PC-3 (cell line): Measurements from ENCODE around the gene AUTS2. TPM values are rescaled to one million over a fixed set of nuclear protein-coding genes. Genes with fewer than 3 reads are reported as not detected.

ENCODE experiments used
- ATAC-seq: fragments of 200-7000 bp; cut with Tn5 transposase; 2 replicates; pipeline ENCODE4 v1.9.1; 2020; ENCODE audit warnings: mild to moderate bottlenecking, moderate library complexity
- BruUV-seq: library from RNA; stranded (reverse); fragments of 400-500 nt; replicated peaks from 2 replicates; lab custom pipeline; 2021; lab: Mats Ljungman, UMichigan
- CTCF ChIA-PET: fragments of 300-600 bp; sonication (Branson Sonifier 250); formaldehyde crosslinking; loops from one replicate; lab custom pipeline; 2022; ENCODE audit warnings: antibody characterized with exemption; lab: Charles Lee
- POLR2A ChIA-PET: fragments of 300-600 bp; sonication (Branson Sonifier 250); formaldehyde crosslinking; loops from one replicate; lab custom pipeline; 2022; ENCODE audit warnings: antibody characterized with exemption; ENCODE audit not compliant: unreplicated experiment; lab: Charles Lee
- DNase-seq: peaks from one replicate; pipeline ENCODE4 v3.0.0-alpha.2; 2015
- H2AFZ ChIP-seq: fragments of 300-600 bp; sonication (generic); 2 replicates; pipeline ENCODE4 v1.6.0; 2016; ENCODE audit warnings: antibody characterized with exemption, low read length
- H3F3A ChIP-seq: fragments of 300-600 bp; sonication (generic); one replicate; pipeline ENCODE4 v1.6.0; 2017; ENCODE audit warnings: antibody characterized with exemption, low read length, control low read depth, mild to moderate bottlenecking; ENCODE audit not compliant: unreplicated experiment
- H3K27ac ChIP-seq: fragments of 300-600 bp; sonication (generic); 2 replicates; pipeline ENCODE4 v1.5.1; 2016; ENCODE audit warnings: mild to moderate bottlenecking, low read length
- H3K27me3 ChIP-seq: fragments of 300-600 bp; sonication (generic); 2 replicates; pipeline ENCODE4 v1.6.1; 2016; ENCODE audit warnings: low read length, mixed read lengths
- H3K36me3 ChIP-seq: fragments of 300-600 bp; sonication (generic); 2 replicates; pipeline ENCODE4 v1.6.1; 2016; ENCODE audit warnings: low read depth, mixed run types, low read length, mixed read lengths
- H3K4me1 ChIP-seq: fragments of 300-600 bp; sonication (generic); 2 replicates; pipeline ENCODE4 v1.5.1; 2016; ENCODE audit warnings: low read length; ENCODE audit not compliant: insufficient read depth
- H3K4me2 ChIP-seq: fragments of 300-600 bp; sonication (generic); 2 replicates; pipeline ENCODE4 v1.6.0; 2016; ENCODE audit warnings: low read length
- H3K4me3 ChIP-seq: fragments of 300-600 bp; sonication (generic); 2 replicates; pipeline ENCODE4 v1.5.1; 2016; ENCODE audit warnings: mild to moderate bottlenecking, low read length, mixed read lengths
- H3K79me2 ChIP-seq: fragments of 300-600 bp; sonication (generic); 2 replicates; pipeline ENCODE4 v1.6.1; 2017; ENCODE audit warnings: low read length, mixed read lengths
- H3K9ac ChIP-seq: fragments of 300-600 bp; sonication (generic); 2 replicates; pipeline ENCODE4 v1.6.0; 2016; ENCODE audit warnings: mild to moderate bottlenecking, low read length
- H3K9me2 ChIP-seq: fragments of 300-600 bp; sonication (generic); replicated peaks from 2 replicates; pipeline ENCODE4 v1.6.1; 2016; ENCODE audit warnings: mixed run types, low read length, mixed read lengths
- H3K9me3 ChIP-seq: fragments of 300-600 bp; sonication (generic); 2 replicates; pipeline ENCODE4 v1.6.1; 2016; ENCODE audit warnings: low read length, mixed read lengths
- H4K20me1 ChIP-seq: fragments of 300-600 bp; sonication (generic); 2 replicates; pipeline ENCODE4 v1.6.1; 2016; ENCODE audit warnings: low read length, mixed read lengths
- EZH2 ChIP-seq: fragments of 300-600 bp; sonication (generic); IDR thresholded peaks from one replicate; pipeline ENCODE4 v1.6.1; 2017; ENCODE audit warnings: antibody characterized with exemption, mild to moderate bottlenecking, low read length; ENCODE audit not compliant: unreplicated experiment
- EZH2phosphoT487 ChIP-seq: fragments of 300-600 bp; sonication (generic); IDR thresholded peaks from 2 replicates; pipeline ENCODE4 v1.6.1; 2018; ENCODE audit warnings: mild to moderate bottlenecking, antibody characterized with exemption, low read length, borderline replicate concordance
- intact Hi-C: fragments of 100-400 bp; cut with micrococcal nuclease; formaldehyde crosslinking; loops from 2 replicates; pipeline ENCODE4 v1.9.0; 2023
- total RNA-seq: library from RNA; depleted of rRNA; stranded (reverse); fragments of >200 nt; gene quantifications from 2 replicates; pipeline ENCODE4 v1.2.3, GENCODE V29; 2014
- TF ChIP-seq, protein P1 (sequence below): fragments of 300-600 bp; sonication (generic); conservative IDR thresholded peaks from 2 replicates; pipeline ENCODE4 v1.5.1; 2017; ENCODE audit warnings: antibody characterized with exemption, low read depth, mild to moderate bottlenecking, low read length

AUTS2 gene
- total RNA-seq, 1 experiment from 2014 or later = not detected

DNA sequence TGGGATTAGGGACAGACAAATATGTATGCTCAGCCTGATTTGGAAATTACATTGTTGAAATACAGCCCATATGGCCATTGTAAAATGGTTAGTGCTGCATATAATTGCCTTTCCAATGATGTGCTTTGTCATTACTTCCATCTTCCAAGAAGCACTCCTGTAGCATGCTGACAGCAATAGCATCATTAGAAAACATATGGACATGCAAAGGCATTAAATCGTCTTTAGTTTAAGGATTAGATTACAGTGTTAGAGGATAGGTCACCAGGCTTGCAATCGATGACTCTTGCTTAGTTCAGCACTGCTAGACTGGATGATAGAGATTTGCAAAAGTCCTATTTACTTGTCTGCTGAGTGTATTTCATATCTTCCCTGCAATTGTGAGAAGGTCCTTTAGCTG lies 17.4 kb downstream of the AUTS2 start:
- DNase-seq = no peak
- H3K9ac ChIP-seq = no peak overlapping the region
- H3K79me2 ChIP-seq = no peaks in the 10 kb centered on the region
- no peaks in the 10 kb centered on the region for H3K27me3 ChIP-seq
- no peak overlapping the region for H3K27ac ChIP-seq
- H4K20me1 ChIP-seq = no peaks in the 10 kb centered on the region
- no peaks in the 10 kb centered on the region for H3K4me1 ChIP-seq
- ChIA-PET CTCF (no interaction called here), POLR2A (no interaction called here)
- intact Hi-C loops = no loop called here
- no peak for ATAC-seq
- no peak for TF ChIP-seq EZH2phosphoT487
- TF ChIP-seq, protein P1, sequence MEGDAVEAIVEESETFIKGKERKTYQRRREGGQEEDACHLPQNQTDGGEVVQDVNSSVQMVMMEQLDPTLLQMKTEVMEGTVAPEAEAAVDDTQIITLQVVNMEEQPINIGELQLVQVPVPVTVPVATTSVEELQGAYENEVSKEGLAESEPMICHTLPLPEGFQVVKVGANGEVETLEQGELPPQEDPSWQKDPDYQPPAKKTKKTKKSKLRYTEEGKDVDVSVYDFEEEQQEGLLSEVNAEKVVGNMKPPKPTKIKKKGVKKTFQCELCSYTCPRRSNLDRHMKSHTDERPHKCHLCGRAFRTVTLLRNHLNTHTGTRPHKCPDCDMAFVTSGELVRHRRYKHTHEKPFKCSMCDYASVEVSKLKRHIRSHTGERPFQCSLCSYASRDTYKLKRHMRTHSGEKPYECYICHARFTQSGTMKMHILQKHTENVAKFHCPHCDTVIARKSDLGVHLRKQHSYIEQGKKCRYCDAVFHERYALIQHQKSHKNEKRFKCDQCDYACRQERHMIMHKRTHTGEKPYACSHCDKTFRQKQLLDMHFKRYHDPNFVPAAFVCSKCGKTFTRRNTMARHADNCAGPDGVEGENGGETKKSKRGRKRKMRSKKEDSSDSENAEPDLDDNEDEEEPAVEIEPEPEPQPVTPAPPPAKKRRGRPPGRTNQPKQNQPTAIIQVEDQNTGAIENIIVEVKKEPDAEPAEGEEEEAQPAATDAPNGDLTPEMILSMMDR = no peak
- no peak for TF ChIP-seq EZH2
- no peak overlapping the region for H3K4me2 ChIP-seq
- H3K9me3 ChIP-seq = no peaks in the 10 kb centered on the region
- no peaks in the 10 kb centered on the region for H3K9me2 ChIP-seq
- no peak overlapping the region for H2AFZ ChIP-seq
- H3K4me3 ChIP-seq = no peak overlapping the region
- no peaks in the 10 kb centered on the region for H3K36me3 ChIP-seq
- H3F3A ChIP-seq = no peaks in the 10 kb centered on the region
- BruUV-seq = no TSS peak

DNA sequence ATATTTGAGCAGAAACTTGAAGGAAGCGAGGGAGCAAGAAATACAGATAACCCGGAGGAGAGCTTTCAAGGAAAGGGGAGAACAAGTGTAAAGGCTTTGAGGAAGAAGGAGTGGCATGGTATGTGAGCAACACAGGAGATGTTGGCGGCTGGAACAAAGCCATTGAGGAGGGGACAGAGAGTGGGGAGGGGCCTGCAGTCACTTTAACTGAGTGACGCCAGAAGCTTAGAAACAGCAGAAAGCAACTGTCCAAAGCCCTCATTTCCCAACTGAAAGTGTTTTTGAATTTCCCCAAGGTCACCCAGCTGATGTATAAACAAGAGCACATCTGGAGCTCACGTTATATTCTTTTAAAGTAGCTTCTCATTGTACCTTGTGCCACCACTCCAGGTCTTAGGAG lies 19.1 kb downstream of the AUTS2 start:
- Histone ChIP-seq H3K27ac (no peak overlapping the region), H3K27me3 (no peaks in the 10 kb centered on the region), H3K4me2 (no peak overlapping the region), H3K79me2 (no peaks in the 10 kb centered on the region), H3F3A (no peaks in the 10 kb centered on the region), H3K4me3 (no peak overlapping the region), H2AFZ (no peak overlapping the region), H3K9me2 (no peaks in the 10 kb centered on the region), H4K20me1 (no peaks in the 10 kb centered on the region), H3K36me3 (no peaks in the 10 kb centered on the region), H3K9ac (no peak overlapping the region), H3K4me1 (no peaks in the 10 kb centered on the region), H3K9me3 (no peaks in the 10 kb centered on the region)
- ATAC-seq (no peak), DNase-seq (no peak)
- ChIA-PET CTCF (no interaction called here), POLR2A (no interaction called here)
- TF ChIP-seq EZH2phosphoT487 (no peak), EZH2 (no peak)
- TF ChIP-seq, protein P1 = no peak
- BruUV-seq = no TSS peak
- intact Hi-C loops = no loop called here

DNA sequence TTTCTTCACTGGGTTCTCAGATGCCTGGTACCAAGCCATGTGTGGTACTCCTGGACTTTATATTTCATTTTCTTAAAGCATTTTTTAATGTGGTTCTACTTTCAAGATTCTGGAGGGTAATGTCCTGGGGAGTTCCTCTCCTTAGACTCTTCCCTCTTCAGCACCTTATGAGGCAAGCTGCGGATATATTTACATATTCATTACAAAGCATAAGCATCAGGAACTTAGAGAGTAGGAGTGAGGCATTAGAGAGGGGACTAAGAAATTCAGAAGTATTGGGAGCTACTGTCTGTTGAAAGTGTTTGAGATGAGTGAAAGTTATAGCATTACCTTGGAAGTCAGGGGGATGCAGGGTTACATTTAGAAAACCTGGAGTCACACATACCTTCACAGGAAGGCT lies 20.8 kb downstream of the AUTS2 start:
- no peak for DNase-seq
- no peaks in the 10 kb centered on the region for H4K20me1 ChIP-seq
- no peak for ATAC-seq
- no peaks in the 10 kb centered on the region for H3F3A ChIP-seq
- H3K9me2 ChIP-seq = no peaks in the 10 kb centered on the region
- no peak overlapping the region for H3K4me3 ChIP-seq
- POLR2A ChIA-PET = no interaction called here
- peaks cover 5% of the 10 kb centered on the region; the same call in 1 of the 2 replicates for H3K9me3 ChIP-seq
- H3K9ac ChIP-seq = no peak overlapping the region
- TF ChIP-seq EZH2 (no peak), EZH2phosphoT487 (no peak)
- TF ChIP-seq, protein P1 = no peak
- no peak overlapping the region for H3K4me2 ChIP-seq
- CTCF ChIA-PET = no interaction called here
- no peaks in the 10 kb centered on the region for H3K27me3 ChIP-seq
- H3K79me2 ChIP-seq = no peaks in the 10 kb centered on the region
- H3K27ac ChIP-seq = no peak overlapping the region
- H3K4me1 ChIP-seq = no peaks in the 10 kb centered on the region
- BruUV-seq = no TSS peak
- no peaks in the 10 kb centered on the region for H3K36me3 ChIP-seq
- intact Hi-C loops = no loop called here
- no peak overlapping the region for H2AFZ ChIP-seq
